Measurements from ENCODE around the gene HELZ. TPM values are rescaled to one million over a fixed set of nuclear protein-coding genes. Genes with fewer than 3 reads are reported as not detected.

The HELZ gene
- total and polyA plus RNA-seq, 2 experiments from 2014 or later: 23.9 to 25.4 TPM

DNA sequence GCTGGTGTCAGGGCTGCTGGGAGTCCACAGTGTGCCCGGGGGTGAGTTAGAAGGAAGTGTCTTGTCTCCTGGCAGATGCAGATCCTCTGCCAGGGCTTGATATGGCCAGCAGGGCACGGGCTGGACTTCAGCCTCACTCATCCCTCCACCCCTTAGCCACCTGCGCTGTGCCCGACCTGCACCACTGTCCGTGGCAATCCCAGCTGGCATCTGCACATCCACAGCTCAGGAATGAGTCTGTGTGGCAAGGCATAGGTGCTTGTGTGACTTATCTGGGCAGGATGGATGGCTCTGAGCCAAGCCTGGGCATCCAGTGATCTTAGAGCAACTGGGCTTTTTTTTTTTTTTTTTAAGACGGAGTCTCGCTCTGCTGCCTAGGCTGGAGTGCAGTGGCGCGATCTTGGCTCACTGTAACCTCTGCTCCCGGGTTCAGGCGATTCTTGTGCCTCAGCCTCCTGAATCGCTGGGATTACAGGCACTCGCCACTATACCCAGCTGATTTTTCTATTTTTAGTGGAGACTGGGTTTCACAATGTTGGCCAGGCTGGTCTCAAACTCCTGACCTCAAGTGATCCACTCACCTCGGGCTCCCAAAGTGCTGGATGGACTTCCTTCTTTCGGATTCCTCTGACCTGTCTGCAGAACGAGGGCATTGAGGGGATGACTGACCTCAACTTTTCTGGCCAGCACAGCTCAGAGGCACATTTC lies 223.1 kb downstream of the HELZ start:
- Histone ChIP-seq H3K4me2 (ENCODE audit: unreplicated experiment) (no peak overlapping the region), H3K27me3 (replicated peaks; ENCODE audit: insufficient read depth) (peaks cover 13% of the 10 kb centered on the region), H3K27ac (no peak overlapping the region), H3K4me1 (ENCODE audit: insufficient read depth) (no peaks in the 10 kb centered on the region), H3K9ac (no peak overlapping the region), H3K36me3 (ENCODE audit: low read depth) (no peaks in the 10 kb centered on the region), H3F3A (ENCODE audit: insufficient read depth) (no peaks in the 10 kb centered on the region), H2AFZ (no peak overlapping the region), H3K9me2 (ENCODE audit: insufficient read depth) (no peaks in the 10 kb centered on the region), H3K9me3 (ENCODE audit: low read depth) (no peaks in the 10 kb centered on the region), H3K4me3 (no peak overlapping the region), H4K20me1 (ENCODE audit: insufficient read depth) (no peaks in the 10 kb centered on the region), H3K79me2 (ENCODE audit: insufficient read depth) (no peaks in the 10 kb centered on the region)
- no peak for TF ChIP-seq EZH2 (IDR thresholded peaks at IDR 0.05; ENCODE audit: insufficient read depth, poor library complexity, severe bottlenecking)
- no peak for TF ChIP-seq EZH2phosphoT487 (IDR thresholded peaks at IDR 0.05; ENCODE audit: insufficient read depth, low read depth)
- WGBS, 2 experiments (ENCODE audit: low coverage in 1 of 2, low lambda C conversion rate in 2 of 2, missing lambda C conversion rate in 2 of 2): 75 to 79% methylated on average over 16 of the region's 16 CpGs
- in situ Hi-C loops (cut with MboI): no loop called here
- DNase-seq: no peak

DNA sequence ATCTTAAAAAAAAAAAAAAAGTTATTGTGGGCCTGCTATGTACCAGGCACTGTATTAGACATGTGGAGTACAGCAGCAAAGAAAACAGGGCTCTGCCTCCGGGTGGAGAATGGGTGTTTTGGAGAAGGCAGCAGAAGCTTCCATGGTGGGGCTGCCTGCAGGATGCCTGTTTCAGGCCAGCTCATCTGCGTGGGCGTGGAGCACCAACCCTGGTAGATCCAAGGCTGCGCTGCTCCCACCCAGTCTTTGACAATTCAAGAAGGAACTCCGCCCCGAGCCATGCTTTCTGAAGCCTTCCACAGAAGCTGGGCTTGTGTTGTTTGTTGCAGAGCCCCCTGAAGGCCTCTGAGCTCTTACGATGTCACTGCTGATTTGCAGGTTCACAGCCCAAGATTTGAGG lies 223.8 kb downstream of the HELZ start:
- Histone ChIP-seq H3K4me3 (no peak overlapping the region), H3K9me3 (ENCODE audit: low read depth) (no peaks in the 10 kb centered on the region), H3K9ac (no peak overlapping the region), H2AFZ (no peak overlapping the region), H3F3A (ENCODE audit: insufficient read depth) (no peaks in the 10 kb centered on the region), H3K4me2 (ENCODE audit: unreplicated experiment) (no peak overlapping the region), H3K27me3 (replicated peaks; ENCODE audit: insufficient read depth) (peaks cover 6% of the 10 kb centered on the region), H4K20me1 (ENCODE audit: insufficient read depth) (no peaks in the 10 kb centered on the region), H3K36me3 (ENCODE audit: low read depth) (no peaks in the 10 kb centered on the region), H3K4me1 (ENCODE audit: insufficient read depth) (no peaks in the 10 kb centered on the region), H3K27ac (no peak overlapping the region), H3K9me2 (ENCODE audit: insufficient read depth) (no peaks in the 10 kb centered on the region), H3K79me2 (ENCODE audit: insufficient read depth) (no peaks in the 10 kb centered on the region)
- WGBS, 2 experiments (ENCODE audit: low coverage in 1 of 2, low lambda C conversion rate in 2 of 2, missing lambda C conversion rate in 2 of 2): 69 to 75% methylated on average over 7 of the region's 7 CpGs
- in situ Hi-C loops (cut with MboI): no loop called here
- TF ChIP-seq EZH2 (IDR thresholded peaks at IDR 0.05; ENCODE audit: insufficient read depth, poor library complexity, severe bottlenecking) (no peak), EZH2phosphoT487 (IDR thresholded peaks at IDR 0.05; ENCODE audit: insufficient read depth, low read depth) (no peak)
- peak; percentile 14 for DNase-seq

Small RNAs within 50 kb of the gene (small RNA-seq; reads per million reads assigned to genes)
- gene AC007448.1 (ENCODE audit: low read depth, low replicate concordance) (not detected), gene RF00393 (ENCODE audit: low read depth, low replicate concordance) (not detected), gene RNA5SP447 (ENCODE audit: low read depth, low replicate concordance) (not detected)

Other genes with a start within 250 kb of the HELZ start
- gene CACNG1, start 200.6 kb downstream of the HELZ start, total RNA-seq (2014; rRNA removed; shearing (Covaris generic)): not detected in 2 replicates
- not detected in 2 replicates for gene CACNG1, start 200.6 kb downstream of the HELZ start, polyA plus RNA-seq (2016; fragmentation: Nextera tagmentation; extraction: Ambion mirVana)
- gene PSMD12, start 121.4 kb upstream of the HELZ start, total RNA-seq (2014; rRNA removed; shearing (Covaris generic)): 31.9 and 44.3 TPM in 2 replicates
- gene PSMD12, start 121.4 kb upstream of the HELZ start, polyA plus RNA-seq (2016; fragmentation: Nextera tagmentation; extraction: Ambion mirVana): 85.3 and 87.9 TPM in 2 replicates
- gene PITPNC1, start 132.1 kb upstream of the HELZ start, total RNA-seq (2014; rRNA removed; shearing (Covaris generic)): 5.8 and 9.2 TPM in 2 replicates
- 7.3 and 7.4 TPM in 2 replicates for gene PITPNC1, start 132.1 kb upstream of the HELZ start, polyA plus RNA-seq (2016; fragmentation: Nextera tagmentation; extraction: Ambion mirVana)